GM13977 (cell line): ENCODE results near the gene MAD1L1.

ENCODE experiments used
- DNase-seq: peaks from one replicate; pipeline ENCODE4 v3.0.0; 2012; ENCODE audit warnings: low spot score
- in situ Hi-C: fragments of 300-500 bp; cut with MboI; formaldehyde crosslinking; loops from one replicate; pipeline ENCODE4 v1.12.0; 2022; ENCODE audit warnings: low sequenced_read_pairs, low pct_unique_long_range_greater_than_20kb, mixed read lengths, inconsistent platforms; ENCODE audit not compliant: unreplicated experiment
- TF ChIP-seq, protein P1 (sequence below): IDR thresholded peaks from 2 replicates; pipeline ENCODE4 v1.5.1; 2012; ENCODE audit warnings: mild to moderate bottlenecking, control low read depth; ENCODE audit not compliant: insufficient read depth; ENCODE audit errors: extremely low read depth, missing control alignments

The MAD1L1 gene

DNA sequence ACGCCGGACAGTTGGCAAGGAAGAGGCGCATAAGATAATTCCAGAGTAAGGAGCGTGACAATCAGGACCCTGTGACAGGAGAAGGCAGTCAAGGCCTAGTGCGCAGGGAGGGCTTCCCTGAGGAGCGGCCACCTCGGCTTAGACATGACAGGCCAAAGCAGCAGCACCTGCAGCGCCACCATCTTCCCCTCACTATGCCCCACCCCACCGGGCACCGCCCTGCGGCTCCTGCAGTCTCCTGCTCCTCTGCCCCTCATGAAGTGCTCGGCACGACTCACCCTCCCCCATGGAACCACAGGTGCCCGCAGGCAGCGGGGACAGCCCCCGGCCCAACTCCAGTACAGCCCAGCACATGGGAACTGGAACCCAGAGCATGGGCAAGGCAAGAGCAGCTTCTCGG lies 11.8 kb downstream of the MAD1L1 start:
- DNase-seq, result no peak
- in situ Hi-C loops, result loop anchor here (25.0 kb wide), 1 partner anchor 634 kb away; no protein-coding TSS in a partner anchor
- TF ChIP-seq, protein P1, sequence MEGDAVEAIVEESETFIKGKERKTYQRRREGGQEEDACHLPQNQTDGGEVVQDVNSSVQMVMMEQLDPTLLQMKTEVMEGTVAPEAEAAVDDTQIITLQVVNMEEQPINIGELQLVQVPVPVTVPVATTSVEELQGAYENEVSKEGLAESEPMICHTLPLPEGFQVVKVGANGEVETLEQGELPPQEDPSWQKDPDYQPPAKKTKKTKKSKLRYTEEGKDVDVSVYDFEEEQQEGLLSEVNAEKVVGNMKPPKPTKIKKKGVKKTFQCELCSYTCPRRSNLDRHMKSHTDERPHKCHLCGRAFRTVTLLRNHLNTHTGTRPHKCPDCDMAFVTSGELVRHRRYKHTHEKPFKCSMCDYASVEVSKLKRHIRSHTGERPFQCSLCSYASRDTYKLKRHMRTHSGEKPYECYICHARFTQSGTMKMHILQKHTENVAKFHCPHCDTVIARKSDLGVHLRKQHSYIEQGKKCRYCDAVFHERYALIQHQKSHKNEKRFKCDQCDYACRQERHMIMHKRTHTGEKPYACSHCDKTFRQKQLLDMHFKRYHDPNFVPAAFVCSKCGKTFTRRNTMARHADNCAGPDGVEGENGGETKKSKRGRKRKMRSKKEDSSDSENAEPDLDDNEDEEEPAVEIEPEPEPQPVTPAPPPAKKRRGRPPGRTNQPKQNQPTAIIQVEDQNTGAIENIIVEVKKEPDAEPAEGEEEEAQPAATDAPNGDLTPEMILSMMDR, result no peak

DNA sequence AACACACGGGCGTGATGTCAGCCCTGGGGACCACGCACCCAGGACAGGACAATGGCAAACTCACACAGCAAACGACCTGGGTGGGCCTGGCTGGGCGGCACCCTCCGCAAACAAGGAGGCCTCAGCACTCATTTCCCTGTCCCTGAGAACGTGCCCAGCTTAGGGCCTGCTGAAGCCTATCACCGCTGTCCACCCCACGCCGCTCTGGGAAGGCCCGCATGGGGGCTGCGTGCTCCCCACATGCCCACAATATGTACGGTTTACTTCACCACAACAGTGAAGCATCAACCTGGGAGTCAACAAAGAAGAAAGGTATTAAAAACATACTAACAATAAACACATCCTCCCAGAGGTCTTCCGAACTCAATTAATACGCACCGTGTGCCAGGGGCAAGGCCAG lies 12.2 kb downstream of the MAD1L1 start:
- TF ChIP-seq, protein P1, result no peak
- no peak for DNase-seq
- in situ Hi-C loops, result loop anchor here (25.0 kb wide), 1 partner anchor 633 kb away; no protein-coding TSS in a partner anchor

DNA sequence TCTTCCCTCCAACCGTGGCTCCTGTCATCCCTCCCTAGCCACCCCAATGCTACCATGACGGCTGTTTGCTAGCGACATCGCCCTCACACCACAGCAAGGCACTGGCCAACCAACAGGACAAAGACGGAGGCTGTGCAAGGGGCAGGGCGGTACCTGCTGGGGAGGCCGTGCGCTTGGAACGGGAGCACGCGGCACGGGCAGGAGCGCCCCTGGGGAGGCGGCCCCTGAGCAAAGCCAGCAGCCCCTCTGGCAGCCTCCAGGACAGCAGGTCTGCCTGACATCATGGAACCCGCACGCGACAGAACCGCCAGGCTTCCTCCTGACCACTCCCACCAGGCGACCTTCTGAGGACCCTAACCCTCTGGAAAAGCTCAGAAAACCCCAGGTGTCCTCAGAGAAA lies 12.7 kb downstream of the MAD1L1 start:
- in situ Hi-C loops, result loop anchor here (25.0 kb wide), 1 partner anchor 633 kb away; no protein-coding TSS in a partner anchor
- TF ChIP-seq, protein P1, result no peak

DNA sequence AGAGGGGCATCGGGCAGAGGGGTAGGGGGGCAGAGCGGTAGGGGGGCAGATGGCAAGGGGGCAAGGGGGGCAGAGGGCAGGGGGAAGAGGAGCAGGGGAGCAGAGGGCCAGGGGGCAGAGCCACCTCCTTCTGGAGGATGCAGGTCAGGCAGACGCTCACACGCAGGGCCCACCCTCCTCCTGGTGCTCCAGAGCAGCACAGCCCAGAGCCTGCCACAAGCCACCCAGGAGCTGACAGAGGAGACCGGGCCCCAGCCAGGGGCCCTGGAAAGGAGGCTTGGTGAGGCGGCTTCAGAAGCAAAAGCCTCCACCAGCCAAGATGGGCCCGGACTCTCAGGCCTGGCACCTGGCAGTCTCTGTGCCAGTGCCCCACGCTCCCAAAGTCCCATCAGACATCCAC lies 13.1 kb downstream of the MAD1L1 start:
- DNase-seq, result no peak
- in situ Hi-C loops, result loop anchor here (25.0 kb wide), 1 partner anchor 632 kb away; no protein-coding TSS in a partner anchor
- TF ChIP-seq, protein P1, result no peak

More for the DNA sequence above, 12.7 kb downstream of the MAD1L1 start:
- no peak for DNase-seq

DNA sequence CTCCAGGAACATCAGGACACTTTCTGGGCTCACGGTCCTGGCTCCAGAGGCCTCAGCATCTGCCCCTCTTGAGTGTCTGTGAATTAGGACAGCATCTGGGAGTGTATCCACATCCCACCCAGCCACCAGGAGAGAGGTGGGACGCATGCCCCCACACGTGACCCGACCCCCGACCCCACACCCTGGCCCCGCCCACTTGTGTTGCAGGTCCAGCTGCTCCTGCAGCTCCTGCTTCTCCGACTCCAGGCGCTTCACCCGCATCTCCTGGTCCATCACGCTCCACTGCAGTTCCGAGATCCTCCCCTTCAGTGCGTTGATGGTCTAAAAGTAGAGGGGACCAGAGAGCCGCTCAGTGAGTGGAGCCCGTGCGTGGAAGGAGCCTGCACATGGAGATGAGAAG lies 13.6 kb downstream of the MAD1L1 start:
- TF ChIP-seq, protein P1, result no peak
- no peak for DNase-seq
- in situ Hi-C loops, result loop anchor here (25.0 kb wide), 1 partner anchor 632 kb away; no protein-coding TSS in a partner anchor

DNA sequence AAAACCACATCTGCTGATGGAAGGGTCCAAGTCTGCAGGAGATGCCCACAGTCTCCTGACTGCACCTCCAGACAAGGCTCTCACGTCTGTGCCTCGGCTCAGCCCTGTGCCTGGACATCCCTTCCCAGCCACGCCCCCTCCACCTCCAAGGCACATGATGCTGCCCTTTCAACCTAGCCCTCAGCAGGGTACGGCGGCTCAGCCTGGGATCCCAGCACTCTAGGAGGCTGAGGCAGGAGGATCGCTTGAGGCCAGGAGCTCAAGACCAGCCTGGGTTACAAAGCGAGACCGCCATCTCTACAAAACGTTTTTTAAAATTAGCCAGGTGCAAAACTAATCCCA lies 14.3 kb downstream of the MAD1L1 start:
- no peak for DNase-seq
- in situ Hi-C loops, result loop anchor here (25.0 kb wide), 1 partner anchor 631 kb away; no protein-coding TSS in a partner anchor
- TF ChIP-seq, protein P1, result no peak
